Measurements from ENCODE around the gene ERG28. TPM values are rescaled to one million over a fixed set of nuclear protein-coding genes. Genes with fewer than 3 reads are reported as not detected.

Gene ERG28, protein sequence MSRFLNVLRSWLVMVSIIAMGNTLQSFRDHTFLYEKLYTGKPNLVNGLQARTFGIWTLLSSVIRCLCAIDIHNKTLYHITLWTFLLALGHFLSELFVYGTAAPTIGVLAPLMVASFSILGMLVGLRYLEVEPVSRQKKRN
- 45.4 TPM for polyA plus RNA-seq (2013, experiment 1 of 2)
- polyA plus RNA-seq (2013, experiment 2 of 2) = 42.8 TPM

DNA sequence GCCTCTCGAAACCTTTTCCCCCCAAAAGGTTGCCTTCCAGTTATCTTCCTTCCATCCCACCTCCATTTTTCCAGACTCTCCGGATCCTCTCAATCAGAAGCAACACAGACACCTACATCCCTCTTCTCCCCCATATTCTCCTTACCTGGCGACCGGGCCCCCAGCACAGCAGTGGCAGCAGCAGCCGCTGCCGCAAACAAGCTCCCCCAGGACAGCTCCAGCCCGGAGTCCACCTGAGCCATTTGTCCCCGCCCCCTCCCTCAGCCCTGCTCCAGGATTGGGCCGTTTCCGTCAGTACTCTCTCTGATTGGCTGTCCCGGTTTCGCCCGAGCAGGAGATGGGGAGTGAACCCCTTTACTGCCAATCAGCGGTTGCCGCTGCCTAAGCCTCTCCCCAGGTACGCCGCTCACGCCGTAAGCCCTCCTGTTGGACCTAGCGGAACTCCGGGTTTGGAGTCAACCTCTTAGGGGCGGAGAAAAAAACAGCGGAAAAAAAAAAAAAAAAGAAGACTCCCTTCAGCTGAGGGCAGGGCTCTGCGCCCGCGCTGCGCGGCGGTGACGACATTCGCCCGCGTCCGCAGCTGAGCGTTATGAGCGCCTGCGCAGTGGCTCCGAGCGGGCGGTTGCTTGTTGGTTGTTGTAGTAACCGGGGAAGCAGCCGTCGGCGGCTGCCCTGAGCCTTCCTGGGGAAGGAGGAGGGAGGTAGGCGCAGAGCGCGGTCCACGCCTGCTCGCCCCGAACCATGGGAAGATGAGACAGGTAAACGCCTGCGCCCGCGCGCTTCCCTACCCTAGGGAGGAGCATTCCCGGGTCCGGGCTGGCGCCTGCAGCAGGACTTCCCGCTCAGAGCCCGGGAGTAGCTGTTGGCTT, at the start of gene ERG28, which contains the start of gene TTLL5:
Gene ERG28, minus strand, starts transcription at position 247 of the 869 bp plus-strand sequence. CDS start 3,374 bp downstream, outside the sequence.
Gene TTLL5, plus strand, starts transcription at position 617 of the 869 bp plus-strand sequence. CDS start 1,904 bp downstream, outside the sequence.
- Histone ChIP-seq H3K27ac (ENCODE audit: low read depth, low read length, severe bottlenecking) (peak within 1 kb of the TSS; percentile 93), H3K4me1 (ENCODE audit: control insufficient read depth, insufficient read depth, low read length, poor library complexity, severe bottlenecking) (peaks cover 6% of the 10 kb centered on the region), H3K4me3 (ENCODE audit: extremely low read depth, insufficient read depth, low read length, poor library complexity, severe bottlenecking) (peak within 1 kb of the TSS; percentile 91), H3K9me3 (ENCODE audit: control insufficient read depth, low read length) (no peaks in the 10 kb centered on the region), H3K36me3 (ENCODE audit: control insufficient read depth, insufficient read depth, low read length) (peaks cover 40% of the 10 kb centered on the region)
- 0% methylated on average over 32 to 35 of the region's 60 CpGs for WGBS, 2 experiments (ENCODE audit: insufficient coverage in 2 of 2)

GRCh38 chr14:75709207-75709812, 48.6 kb upstream of the ERG28 start:
- H3K4me1 ChIP-seq (ENCODE audit: control insufficient read depth, insufficient read depth, low read length, poor library complexity, severe bottlenecking) = peaks cover 22% of the 10 kb centered on the region
- WGBS, 2 experiments (ENCODE audit: insufficient coverage in 2 of 2) = 42 to 71% methylated on average over 4 to 7 of the region's 10 CpGs
- H3K4me3 ChIP-seq (ENCODE audit: extremely low read depth, insufficient read depth, low read length, poor library complexity, severe bottlenecking) = no peak overlapping the region
- H3K9me3 ChIP-seq (ENCODE audit: control insufficient read depth, low read length) = no peaks in the 10 kb centered on the region
- peaks cover 51% of the 10 kb centered on the region for H3K36me3 ChIP-seq (ENCODE audit: control insufficient read depth, insufficient read depth, low read length)
- no peak overlapping the region for H3K27ac ChIP-seq (ENCODE audit: low read depth, low read length, severe bottlenecking)

DNA sequence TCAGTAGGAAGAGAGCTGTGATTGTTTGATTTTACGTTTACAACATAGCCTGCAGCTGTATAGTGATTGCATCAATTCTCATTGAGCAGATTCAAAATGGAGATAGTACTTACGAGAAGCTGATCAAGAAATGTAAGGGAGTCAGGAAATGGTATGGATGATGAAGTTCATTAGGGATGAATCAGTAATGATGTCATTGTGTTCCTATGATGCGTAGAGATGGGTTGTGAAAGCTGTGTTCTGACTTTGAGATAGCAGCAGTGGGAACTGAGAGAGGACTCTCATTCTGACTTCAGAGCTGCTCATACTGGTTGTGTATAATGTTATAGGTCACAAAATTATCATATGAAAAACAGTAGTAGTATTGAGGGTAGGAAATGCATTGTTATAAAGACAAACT, 44.3 kb upstream of the ERG28 start:
- Histone ChIP-seq H3K36me3 (ENCODE audit: control insufficient read depth, insufficient read depth, low read length) (peaks cover 67% of the 10 kb centered on the region), H3K9me3 (ENCODE audit: control insufficient read depth, low read length) (no peaks in the 10 kb centered on the region), H3K27ac (ENCODE audit: low read depth, low read length, severe bottlenecking) (no peak overlapping the region), H3K4me1 (ENCODE audit: control insufficient read depth, insufficient read depth, low read length, poor library complexity, severe bottlenecking) (peaks cover 3% of the 10 kb centered on the region), H3K4me3 (ENCODE audit: extremely low read depth, insufficient read depth, low read length, poor library complexity, severe bottlenecking) (no peak overlapping the region)
- 96 to 97% methylated on average over 3 of the region's 3 CpGs for WGBS, 2 experiments (ENCODE audit: insufficient coverage in 2 of 2)

DNA sequence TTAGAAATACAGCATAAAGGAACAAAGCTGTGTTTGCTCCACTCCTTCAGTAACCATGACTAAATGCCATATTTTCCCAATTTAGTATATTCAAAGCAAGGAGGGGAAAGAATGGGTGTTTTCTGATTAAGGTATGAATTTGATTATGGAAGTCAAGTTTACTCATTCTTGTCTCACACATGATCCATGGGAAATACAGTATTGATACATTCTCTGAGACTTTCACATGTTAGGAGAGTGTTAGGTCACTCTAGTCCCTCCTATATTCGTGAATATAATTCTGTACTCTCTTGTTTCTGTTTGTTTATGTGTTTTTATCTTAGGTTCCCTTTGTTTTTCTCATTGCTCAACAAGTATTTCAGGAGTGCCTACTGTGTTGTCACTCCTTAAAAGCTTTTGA, 42.8 kb upstream of the ERG28 start:
- Histone ChIP-seq H3K4me3 (ENCODE audit: extremely low read depth, insufficient read depth, low read length, poor library complexity, severe bottlenecking) (no peak overlapping the region), H3K4me1 (ENCODE audit: control insufficient read depth, insufficient read depth, low read length, poor library complexity, severe bottlenecking) (peaks cover 3% of the 10 kb centered on the region), H3K27ac (ENCODE audit: low read depth, low read length, severe bottlenecking) (no peak overlapping the region), H3K36me3 (ENCODE audit: control insufficient read depth, insufficient read depth, low read length) (peaks cover 80% of the 10 kb centered on the region), H3K9me3 (ENCODE audit: control insufficient read depth, low read length) (no peaks in the 10 kb centered on the region)
- WGBS, 2 experiments (ENCODE audit: insufficient coverage in 2 of 2) = no CpG with 5 or more reads among the region's 1 CpG

DNA sequence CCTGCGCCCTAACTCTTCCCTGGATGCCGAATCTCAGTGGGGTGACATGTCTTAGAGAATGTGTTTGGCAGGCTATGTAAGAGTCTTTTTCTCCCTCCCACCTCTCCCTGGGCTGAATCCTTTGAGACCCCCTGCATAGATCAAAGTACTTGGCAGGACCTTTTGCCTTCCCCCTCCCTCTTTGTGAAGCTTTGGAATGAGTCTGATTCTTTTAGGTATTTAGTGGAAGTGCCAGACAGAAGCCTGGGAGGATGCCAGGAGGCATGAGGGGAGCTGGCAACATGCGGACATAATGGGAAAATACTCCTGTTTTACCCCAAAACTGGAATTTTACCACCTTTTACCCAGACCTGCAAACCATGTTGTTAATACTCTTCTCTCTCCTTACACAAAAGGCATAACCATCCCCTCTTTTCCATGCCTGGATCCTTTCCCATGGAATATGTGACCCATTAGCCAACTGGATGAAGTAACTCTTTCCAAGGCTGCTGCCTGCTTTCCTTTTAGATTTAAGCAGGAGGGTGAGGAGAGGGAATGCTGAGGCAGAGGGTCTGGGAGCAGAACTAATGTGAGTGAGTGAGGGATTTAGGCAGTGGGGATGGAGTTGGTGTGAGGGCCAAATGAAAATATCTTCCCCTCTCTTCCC, 42.1 kb upstream of the ERG28 start:
- H3K4me1 ChIP-seq (ENCODE audit: control insufficient read depth, insufficient read depth, low read length, poor library complexity, severe bottlenecking) = peaks cover 3% of the 10 kb centered on the region
- H3K9me3 ChIP-seq (ENCODE audit: control insufficient read depth, low read length) = no peaks in the 10 kb centered on the region
- H3K4me3 ChIP-seq (ENCODE audit: extremely low read depth, insufficient read depth, low read length, poor library complexity, severe bottlenecking) = no peak overlapping the region
- peaks cover 80% of the 10 kb centered on the region for H3K36me3 ChIP-seq (ENCODE audit: control insufficient read depth, insufficient read depth, low read length)
- no peak overlapping the region for H3K27ac ChIP-seq (ENCODE audit: low read depth, low read length, severe bottlenecking)
- WGBS, 2 experiments (ENCODE audit: insufficient coverage in 2 of 2) = 64 to 100% methylated on average over 2 to 3 of the region's 3 CpGs

GRCh38 chr14:75702122-75702521, 41.4 kb upstream of the ERG28 start:
- peaks cover 3% of the 10 kb centered on the region for H3K4me1 ChIP-seq (ENCODE audit: control insufficient read depth, insufficient read depth, low read length, poor library complexity, severe bottlenecking)
- no peaks in the 10 kb centered on the region for H3K9me3 ChIP-seq (ENCODE audit: control insufficient read depth, low read length)
- H3K4me3 ChIP-seq (ENCODE audit: extremely low read depth, insufficient read depth, low read length, poor library complexity, severe bottlenecking) = no peak overlapping the region
- WGBS, 2 experiments (ENCODE audit: insufficient coverage in 2 of 2) = 71 to 100% methylated on average over 1 of the region's 2 CpGs
- H3K27ac ChIP-seq (ENCODE audit: low read depth, low read length, severe bottlenecking) = no peak overlapping the region
- H3K36me3 ChIP-seq (ENCODE audit: control insufficient read depth, insufficient read depth, low read length) = peaks cover 78% of the 10 kb centered on the region

- H3K4me3 ChIP-seq (ENCODE audit: extremely low read depth, insufficient read depth, low read length, poor library complexity, severe bottlenecking) = no peak overlapping the region
- 98% methylated on average over 5 to 6 of the region's 6 CpGs for WGBS, 2 experiments (ENCODE audit: insufficient coverage in 2 of 2)
- no peak overlapping the region for H3K27ac ChIP-seq (ENCODE audit: low read depth, low read length, severe bottlenecking)
- peaks cover 79% of the 10 kb centered on the region for H3K36me3 ChIP-seq (ENCODE audit: control insufficient read depth, insufficient read depth, low read length)
- H3K4me1 ChIP-seq (ENCODE audit: control insufficient read depth, insufficient read depth, low read length, poor library complexity, severe bottlenecking) = peaks cover 3% of the 10 kb centered on the region
- no peaks in the 10 kb centered on the region for H3K9me3 ChIP-seq (ENCODE audit: control insufficient read depth, low read length)
These were observed 39.6 kb upstream of the ERG28 start for GRCh38 chr14:75700295-75700694.

DNA sequence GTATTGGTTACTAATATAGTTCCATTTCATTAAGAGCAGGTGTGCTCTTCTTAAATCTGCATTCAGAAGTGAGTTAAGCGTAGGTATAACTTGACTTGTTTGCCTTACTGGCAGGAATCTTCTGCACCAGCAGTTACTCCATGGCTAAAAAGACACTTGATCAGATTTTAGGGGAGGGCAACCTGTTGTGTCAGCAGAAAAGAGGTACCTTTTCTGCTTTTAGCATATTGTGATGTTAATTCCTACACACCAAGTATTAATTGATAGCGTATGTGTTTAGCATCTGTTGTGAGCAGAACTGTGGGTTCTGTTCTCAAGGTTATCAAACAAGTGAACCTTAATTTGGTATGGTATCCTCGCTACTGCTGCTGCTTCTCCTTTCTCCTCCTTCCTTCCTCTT, 38.7 kb upstream of the ERG28 start:
- 100% methylated on average over 1 to 2 of the region's 3 CpGs for WGBS, 2 experiments (ENCODE audit: insufficient coverage in 2 of 2)
- peaks cover 74% of the 10 kb centered on the region for H3K36me3 ChIP-seq (ENCODE audit: control insufficient read depth, insufficient read depth, low read length)
- no peak overlapping the region for H3K27ac ChIP-seq (ENCODE audit: low read depth, low read length, severe bottlenecking)
- peaks cover 3% of the 10 kb centered on the region for H3K4me1 ChIP-seq (ENCODE audit: control insufficient read depth, insufficient read depth, low read length, poor library complexity, severe bottlenecking)
- peaks cover 6% of the 10 kb centered on the region for H3K9me3 ChIP-seq (ENCODE audit: control insufficient read depth, low read length)
- H3K4me3 ChIP-seq (ENCODE audit: extremely low read depth, insufficient read depth, low read length, poor library complexity, severe bottlenecking) = no peak overlapping the region

DNA sequence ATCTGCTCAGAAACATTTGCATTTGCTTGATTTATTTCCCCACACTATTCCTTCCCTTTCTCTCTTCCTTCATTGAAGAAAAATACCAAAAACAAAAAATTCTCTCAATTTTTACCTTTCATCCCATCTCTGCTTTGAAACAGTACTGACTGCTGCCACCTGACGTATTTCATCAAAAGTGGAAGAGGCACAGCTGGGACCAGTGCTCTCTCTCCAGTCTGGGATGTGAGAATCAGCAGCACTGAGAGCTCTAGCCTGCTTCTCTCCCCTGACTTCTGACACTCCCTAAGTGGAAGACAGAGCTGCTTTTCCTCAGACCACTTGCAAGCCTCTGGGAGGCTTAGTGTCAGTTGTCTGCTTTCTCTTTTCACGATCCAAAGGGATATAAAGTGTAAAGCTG, 37.2 kb upstream of the ERG28 start:
- H3K36me3 ChIP-seq (ENCODE audit: control insufficient read depth, insufficient read depth, low read length) = peaks cover 85% of the 10 kb centered on the region

GRCh38 chr14:75697386-75697785, 36.7 kb upstream of the ERG28 start:
- peaks cover 3% of the 10 kb centered on the region for H3K4me1 ChIP-seq (ENCODE audit: control insufficient read depth, insufficient read depth, low read length, poor library complexity, severe bottlenecking)
- H3K9me3 ChIP-seq (ENCODE audit: control insufficient read depth, low read length) = peaks cover 6% of the 10 kb centered on the region
- 100% methylated on average over 1 of the region's 1 CpG for WGBS, 2 experiments (ENCODE audit: insufficient coverage in 2 of 2)
- no peak overlapping the region for H3K4me3 ChIP-seq (ENCODE audit: extremely low read depth, insufficient read depth, low read length, poor library complexity, severe bottlenecking)
- H3K36me3 ChIP-seq (ENCODE audit: control insufficient read depth, insufficient read depth, low read length) = peaks cover 85% of the 10 kb centered on the region
- H3K27ac ChIP-seq (ENCODE audit: low read depth, low read length, severe bottlenecking) = no peak overlapping the region

More for the DNA sequence above, 37.2 kb upstream of the ERG28 start:
- Histone ChIP-seq H3K4me3 (ENCODE audit: extremely low read depth, insufficient read depth, low read length, poor library complexity, severe bottlenecking) (no peak overlapping the region), H3K27ac (ENCODE audit: low read depth, low read length, severe bottlenecking) (no peak overlapping the region), H3K9me3 (ENCODE audit: control insufficient read depth, low read length) (peaks cover 6% of the 10 kb centered on the region), H3K4me1 (ENCODE audit: control insufficient read depth, insufficient read depth, low read length, poor library complexity, severe bottlenecking) (peaks cover 3% of the 10 kb centered on the region)
- 82 to 100% methylated on average over 1 to 2 of the region's 2 CpGs for WGBS, 2 experiments (ENCODE audit: insufficient coverage in 2 of 2)
